HG02642 (cell line): ENCODE data around the gene BFSP2.

Experiments used
- ATAC-seq: cut with Tn5 transposase; IDR thresholded peaks from one replicate; pipeline ENCODE4 v1.9.1; 2021; ENCODE audit warnings: mild to moderate bottlenecking; ENCODE audit not compliant: unreplicated experiment, poor library complexity

BFSP2 gene, protein sequence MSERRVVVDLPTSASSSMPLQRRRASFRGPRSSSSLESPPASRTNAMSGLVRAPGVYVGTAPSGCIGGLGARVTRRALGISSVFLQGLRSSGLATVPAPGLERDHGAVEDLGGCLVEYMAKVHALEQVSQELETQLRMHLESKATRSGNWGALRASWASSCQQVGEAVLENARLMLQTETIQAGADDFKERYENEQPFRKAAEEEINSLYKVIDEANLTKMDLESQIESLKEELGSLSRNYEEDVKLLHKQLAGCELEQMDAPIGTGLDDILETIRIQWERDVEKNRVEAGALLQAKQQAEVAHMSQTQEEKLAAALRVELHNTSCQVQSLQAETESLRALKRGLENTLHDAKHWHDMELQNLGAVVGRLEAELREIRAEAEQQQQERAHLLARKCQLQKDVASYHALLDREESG

DNA sequence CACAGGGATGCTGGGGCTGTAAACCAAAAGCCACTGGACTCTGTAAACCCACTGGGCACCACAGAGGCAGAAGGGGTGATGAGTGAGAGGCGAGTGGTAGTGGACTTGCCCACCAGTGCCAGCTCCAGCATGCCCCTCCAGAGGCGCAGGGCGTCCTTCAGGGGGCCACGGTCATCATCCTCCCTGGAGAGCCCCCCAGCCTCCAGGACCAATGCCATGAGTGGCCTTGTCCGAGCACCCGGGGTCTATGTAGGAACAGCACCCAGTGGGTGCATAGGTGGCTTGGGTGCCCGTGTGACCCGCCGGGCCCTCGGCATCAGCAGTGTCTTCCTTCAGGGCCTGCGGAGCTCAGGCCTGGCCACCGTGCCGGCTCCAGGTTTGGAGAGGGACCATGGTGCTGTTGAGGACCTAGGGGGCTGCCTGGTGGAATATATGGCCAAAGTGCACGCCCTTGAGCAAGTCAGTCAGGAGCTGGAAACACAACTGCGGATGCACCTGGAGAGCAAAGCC, at the start of gene BFSP2:
TSS of gene BFSP2 (plus strand) at position 51 of the 510 bp plus-strand sequence. CDS start at position 79, 28 bp downstream.
- ATAC-seq, result no peak

DNA sequence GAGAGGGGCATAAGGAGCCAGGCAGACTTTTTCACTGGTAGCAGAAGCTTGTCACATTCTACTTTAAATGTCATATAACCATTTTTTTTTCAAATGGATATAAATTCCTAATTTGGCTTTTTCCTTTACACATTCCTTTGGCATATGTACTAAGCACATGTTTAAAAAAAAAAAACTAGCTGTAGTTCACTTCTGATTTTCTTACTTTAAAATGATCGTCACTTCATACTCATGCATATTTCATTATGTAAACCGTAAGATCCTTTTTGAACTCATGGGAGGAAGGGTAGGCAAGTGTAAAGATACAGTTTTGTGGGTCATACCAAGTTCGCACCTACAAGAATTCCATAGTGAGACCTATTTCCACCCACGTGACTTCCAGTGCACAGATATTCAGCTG, 45.1 kb upstream of the BFSP2 start:
- no peak for ATAC-seq

DNA sequence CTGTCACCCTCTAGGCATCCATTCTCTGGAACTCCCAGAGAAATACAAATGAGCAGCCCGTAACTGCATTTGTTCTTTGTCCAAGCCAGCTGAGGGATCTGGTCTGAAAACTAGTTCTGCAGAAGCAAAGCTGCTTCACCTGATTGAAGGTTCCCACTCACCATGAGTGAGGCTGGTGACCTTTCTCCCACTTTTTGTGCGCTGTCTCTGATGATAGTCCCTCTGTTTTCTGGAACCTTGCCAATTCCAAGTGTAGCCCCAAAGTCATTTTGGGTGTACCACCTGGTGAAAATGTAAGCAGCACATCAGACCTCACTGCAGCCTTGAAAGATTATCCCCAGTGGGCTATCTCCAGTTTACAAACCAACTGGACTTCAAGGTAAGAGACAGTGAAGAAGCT, 39.4 kb upstream of the BFSP2 start:
- ATAC-seq, result no peak

DNA sequence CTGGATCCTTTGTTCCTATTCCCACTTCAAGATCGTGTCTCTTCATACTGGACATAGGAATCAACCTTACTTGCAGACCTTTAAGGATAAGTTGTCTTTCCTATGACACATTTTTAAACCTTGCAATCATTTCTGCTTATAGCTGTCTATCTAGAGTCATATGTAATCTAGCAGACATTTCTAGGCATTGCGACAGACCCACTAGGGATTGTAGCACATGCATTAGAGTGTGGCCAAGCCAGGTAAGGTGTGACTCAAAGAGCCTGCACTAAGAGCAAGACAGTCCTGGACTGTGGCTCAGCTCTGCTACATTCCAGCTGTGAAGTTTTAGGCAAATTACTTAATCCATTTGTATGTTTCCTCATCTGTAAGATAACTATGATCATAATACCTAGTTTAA, 38.8 kb upstream of the BFSP2 start:
- no peak for ATAC-seq

DNA sequence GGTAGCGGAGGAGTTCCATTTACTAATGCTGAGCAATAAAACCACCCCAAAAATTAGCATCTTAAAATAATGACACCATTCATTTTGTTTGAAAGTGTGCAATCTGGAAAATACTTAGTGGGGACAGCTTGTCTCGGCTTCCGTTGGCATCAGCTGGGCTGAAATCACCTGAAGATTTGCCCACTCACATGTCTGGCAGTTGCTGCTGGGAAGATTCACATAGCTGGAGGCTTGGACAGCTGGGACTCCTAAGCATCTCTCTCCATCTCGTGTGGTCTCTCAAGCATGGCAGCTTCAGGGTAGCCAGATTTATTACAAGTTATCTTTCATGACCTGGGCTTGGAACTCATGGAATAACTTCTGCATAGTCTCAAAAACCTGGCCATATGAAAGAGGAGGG, 38.4 kb upstream of the BFSP2 start:
- ATAC-seq, result no peak

DNA sequence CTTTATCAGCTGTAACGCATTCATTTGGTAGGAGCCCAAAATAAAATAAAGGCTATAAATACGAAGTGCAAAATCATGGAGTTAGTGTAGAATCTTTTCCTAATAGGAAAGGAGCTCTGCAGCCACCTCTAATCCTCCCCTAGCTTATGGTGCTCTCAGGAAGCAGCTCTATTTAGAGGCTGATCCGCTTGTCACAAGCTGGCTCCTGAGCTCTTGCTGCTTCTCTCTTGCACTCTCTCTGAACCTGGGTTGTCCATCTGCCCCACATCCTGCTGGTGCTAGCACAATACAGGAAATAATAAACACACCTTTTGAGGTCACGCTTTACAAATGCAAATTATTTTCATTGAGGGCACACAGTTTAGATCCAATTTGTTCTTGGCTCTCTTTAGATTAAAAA, 37.3 kb upstream of the BFSP2 start:
- ATAC-seq, result no peak

DNA sequence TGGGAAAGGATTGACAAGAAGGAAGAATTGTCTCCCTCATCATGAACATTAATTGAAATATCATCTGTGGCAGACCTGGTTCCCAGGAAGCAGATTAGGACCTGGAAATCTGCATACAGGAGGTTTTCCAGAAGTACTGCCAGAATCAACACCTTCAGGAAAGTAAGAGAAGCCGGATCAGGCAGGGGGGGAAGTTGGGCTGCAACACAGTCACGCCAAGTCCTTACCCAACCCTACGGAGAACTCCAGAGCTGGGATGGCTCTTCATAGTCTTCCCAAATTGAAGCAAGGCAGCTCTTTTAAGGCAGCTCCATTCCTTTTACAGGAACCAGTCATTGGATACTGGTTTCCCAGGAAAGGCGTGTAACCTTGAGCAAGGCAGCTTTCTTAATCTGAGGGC, 35.2 kb upstream of the BFSP2 start:
- ATAC-seq, result no peak

DNA sequence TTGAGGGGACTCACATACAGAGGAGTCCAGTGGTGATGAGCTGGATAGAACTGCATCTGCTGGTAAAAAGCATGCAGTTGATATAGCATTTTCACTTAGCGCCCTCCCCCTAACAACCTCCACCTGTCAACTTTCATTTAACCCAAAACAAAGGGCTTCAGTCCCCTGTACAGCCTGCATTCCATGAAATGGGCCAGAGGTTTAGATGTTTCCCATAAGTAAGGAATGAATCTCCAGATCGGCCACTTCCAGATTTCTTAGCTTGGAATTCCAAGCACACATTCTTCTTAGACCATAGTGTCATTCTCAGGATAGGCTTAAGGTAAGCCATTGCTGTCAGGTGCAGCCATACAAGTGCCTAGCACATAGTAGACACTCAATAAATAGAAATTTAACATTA, 32.9 kb upstream of the BFSP2 start:
- ATAC-seq, result no peak

DNA sequence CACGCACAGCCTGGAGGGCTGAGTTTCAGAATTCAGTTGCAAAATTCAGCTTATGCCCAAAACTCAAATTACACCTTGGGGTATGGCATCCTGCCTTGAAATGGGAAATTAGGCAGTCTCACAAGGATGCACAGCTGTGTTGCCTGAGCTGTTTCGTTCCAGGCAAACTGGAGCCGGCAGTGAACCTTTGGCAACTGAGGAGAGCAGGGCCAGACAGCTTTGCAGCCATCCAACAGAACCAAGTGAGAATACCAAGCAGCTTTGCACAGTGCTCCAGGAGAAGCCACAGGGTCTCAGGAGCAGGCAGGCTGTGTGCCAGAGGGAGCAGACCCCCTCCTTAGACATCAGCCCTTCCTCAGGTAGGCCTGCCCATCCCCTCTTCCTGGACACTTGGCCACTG, 32.5 kb upstream of the BFSP2 start:
- ATAC-seq, result no peak

DNA sequence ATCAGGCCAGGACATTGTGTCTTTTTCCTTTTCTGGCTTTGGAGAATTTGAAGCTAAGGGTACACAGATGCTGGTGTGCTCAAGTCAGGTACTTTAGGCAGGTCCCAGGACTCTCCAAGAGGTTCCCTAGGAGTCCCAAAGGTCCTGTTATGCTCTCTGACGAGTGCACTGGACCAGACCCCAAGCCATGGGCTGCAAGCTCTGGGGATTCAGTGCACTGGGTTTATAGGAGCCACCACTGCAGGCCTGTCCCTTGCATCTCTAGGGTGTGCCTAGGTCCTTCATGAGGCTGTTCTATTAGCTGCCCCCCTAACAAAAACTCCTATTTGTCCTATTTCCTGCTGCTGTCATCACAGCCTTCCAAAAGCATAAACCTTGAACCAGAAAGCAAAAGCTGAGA, 31.9 kb upstream of the BFSP2 start:
- ATAC-seq, result no peak

DNA sequence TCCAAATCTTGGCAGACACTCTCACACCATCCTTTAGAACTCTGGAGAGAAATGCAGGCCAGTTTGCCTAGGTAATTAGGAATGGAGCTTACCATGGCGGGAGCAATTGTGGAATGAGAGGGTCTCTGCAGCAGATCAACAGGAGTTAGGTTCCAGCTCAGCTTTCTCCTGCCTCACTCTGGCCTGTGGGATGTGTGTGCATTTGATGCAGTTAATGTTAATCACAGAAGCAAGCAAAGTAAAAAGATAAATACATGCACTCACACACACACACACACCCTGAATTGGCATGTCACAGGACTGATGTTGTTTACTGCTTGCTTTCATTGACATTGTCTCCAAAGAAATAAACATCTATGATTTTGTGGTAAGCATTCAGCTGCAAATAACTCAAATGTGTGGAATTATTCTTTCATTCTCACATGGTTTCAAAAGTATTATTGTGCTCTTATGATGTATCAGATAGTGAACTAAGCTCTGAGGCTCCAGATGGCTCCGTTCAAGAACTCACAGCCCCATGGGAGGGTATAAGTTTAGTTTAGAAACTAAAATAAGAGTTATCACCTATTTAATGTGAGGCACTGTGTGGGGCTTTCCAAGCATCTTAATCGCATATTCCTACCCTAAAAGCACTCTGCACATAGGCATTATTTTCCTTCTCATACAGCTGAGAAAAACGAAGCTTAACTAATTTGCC, 31.3 kb upstream of the BFSP2 start:
- ATAC-seq, result no peak

DNA sequence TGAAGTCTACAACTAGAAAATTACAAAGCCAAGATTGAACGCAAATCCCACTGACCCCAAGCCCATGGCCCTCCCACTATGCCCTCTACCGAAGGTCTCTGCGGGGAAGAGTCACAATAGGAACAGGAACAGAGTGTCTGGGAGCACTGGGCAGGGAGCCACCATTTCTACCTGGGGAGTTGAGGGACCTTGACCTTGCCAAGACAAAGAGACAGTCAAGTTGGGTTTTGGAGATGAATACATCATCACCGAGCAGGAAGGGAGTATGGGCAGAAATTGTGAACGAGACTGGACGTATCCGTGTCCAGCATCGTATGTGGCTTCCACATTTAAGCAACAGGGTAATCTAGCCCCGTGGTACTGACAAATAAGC, 30.8 kb upstream of the BFSP2 start:
- no peak for ATAC-seq

DNA sequence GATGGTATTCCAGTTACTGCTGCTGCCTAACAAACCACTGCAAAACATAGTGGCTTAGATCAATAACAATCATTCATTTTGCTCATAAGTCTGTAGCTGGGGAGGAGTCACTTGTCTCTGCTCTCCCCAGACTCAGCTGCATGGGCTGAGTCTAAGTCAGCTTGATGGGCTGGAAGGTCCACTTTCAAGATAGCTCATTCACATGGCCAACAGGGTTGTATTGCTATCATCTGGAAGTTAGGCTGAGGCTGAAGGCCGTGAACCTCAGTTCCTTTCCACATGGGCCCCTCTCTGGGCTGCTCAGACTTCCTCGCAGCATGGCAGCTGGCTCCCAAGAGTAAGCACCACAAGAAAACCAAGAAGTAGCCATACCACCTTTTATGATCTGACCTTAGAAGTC, 28.7 kb upstream of the BFSP2 start:
- no peak for ATAC-seq

DNA sequence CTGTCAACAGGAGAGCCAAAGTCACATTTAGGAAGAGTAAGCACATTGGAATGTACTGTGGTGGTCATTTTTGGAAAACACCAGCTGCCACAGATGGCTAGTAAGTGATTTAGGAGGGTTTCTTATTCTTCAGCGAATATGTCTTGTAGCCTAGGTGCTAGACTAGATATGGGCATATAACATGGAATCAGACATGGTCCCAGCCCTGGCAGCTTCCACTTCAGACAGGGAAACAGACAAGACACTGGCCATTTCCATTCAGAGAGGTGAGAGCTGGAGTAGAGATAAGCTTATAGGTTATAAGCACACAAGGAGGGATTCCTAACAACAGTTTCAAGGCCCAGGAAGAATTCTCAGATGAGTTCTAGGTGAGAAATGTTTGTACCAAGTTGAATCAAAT, 28.2 kb upstream of the BFSP2 start:
- ATAC-seq, result no peak

DNA sequence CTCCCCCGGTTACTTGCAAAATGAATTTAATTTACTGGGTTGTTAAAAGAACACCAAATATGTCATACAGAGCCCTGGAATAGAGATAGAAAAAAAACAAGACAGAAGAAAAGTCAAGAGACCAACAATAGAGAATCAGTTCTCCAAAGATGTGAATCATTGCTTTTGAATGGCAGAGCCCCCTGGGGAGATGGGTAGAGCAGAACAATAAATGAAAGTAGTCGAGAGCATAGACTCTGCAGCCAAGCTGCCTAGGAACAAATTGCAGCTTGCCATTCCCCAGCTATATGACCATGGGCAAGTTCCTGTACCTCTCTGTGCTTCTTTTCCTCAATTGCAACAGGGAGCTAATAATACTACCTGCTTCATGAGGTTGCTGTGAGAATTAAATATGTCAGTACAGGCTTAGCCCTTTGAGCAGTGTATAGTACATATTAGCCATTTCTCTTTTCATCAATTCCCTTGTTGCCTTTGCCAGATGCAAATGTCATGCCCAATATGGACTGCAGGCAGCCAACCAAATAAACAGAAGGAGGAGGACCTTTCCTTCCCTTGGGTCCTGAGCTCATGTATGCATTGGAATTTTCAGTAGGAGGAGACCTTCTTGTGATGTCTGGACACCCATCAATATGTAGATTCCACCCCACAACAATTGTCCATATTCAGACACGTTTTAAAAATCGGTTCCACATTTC, 25.0 kb upstream of the BFSP2 start:
- ATAC-seq, result no peak

DNA sequence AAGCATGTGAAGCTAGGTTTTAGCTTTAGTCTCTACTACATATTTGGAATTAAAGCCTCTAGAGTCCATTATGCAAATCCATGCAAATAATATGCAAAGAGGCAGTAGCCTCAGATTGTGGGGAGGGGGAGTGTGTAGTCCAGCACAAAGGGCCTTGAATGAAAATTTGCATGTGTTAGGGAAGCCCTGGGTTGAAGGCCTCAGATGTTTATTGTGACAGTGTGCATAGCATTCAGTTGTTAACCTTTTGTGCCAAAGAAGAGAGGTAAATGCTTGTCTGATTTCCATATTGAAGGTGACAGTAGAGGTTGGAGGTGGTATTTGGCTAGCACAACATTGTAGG, 24.5 kb upstream of the BFSP2 start:
- ATAC-seq, result no peak

DNA sequence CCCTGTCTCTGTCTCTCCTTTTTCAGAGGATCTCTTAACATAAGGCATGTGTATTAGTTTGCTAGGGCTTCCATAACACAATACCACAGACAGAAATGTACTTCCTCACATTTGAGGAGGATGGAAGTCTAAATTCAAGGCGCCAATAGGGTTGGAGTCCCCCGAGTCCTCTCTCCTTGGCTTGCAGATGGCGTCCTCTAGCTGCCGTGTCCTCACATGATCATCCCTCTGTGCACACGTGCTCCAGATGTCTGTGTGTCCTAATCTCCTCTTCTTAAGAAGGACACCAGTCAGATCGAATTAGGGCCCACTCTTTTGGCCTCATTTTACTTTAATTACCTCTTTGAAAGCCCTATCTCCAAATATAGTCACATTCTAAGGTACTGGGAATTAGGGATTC, 23.0 kb upstream of the BFSP2 start:
- no peak for ATAC-seq

DNA sequence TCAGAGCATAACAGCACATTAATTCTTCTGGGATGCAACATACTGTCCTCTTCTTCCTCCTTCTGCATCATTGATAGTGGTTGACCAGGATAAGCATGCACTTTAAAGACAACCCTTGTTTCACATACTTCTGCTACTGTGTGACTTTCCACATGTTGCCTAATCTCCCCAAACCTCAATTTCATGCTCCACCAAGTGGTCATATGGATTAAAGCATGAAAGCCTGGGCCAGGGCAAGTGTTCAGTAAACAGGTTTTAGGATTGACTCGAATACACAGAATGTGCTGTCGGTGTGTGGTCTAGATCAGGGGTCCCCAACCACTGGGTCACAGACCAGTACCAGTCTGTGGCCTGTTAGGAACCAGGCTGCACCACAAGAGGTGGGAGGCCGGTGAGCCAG, 22.5 kb upstream of the BFSP2 start:
- no peak for ATAC-seq

DNA sequence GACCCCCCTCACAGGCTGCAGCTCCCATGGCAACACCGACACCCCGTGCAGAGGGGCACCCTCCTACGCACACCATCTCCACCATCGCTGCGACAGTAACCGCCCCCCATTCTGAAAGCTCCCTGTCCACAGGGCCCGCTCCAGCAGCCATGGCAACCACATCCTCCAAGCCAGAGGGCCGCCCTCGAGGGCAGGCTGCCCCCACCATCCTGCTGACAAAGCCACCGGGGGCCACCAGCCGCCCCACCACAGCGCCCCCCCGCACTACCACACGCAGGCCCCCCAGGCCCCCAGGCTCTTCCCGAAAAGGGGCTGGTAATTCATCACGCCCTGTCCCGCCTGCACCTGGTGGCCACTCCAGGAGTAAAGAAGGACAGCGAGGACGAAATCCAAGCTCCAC, 19.9 kb upstream of the BFSP2 start:
- no peak for ATAC-seq

DNA sequence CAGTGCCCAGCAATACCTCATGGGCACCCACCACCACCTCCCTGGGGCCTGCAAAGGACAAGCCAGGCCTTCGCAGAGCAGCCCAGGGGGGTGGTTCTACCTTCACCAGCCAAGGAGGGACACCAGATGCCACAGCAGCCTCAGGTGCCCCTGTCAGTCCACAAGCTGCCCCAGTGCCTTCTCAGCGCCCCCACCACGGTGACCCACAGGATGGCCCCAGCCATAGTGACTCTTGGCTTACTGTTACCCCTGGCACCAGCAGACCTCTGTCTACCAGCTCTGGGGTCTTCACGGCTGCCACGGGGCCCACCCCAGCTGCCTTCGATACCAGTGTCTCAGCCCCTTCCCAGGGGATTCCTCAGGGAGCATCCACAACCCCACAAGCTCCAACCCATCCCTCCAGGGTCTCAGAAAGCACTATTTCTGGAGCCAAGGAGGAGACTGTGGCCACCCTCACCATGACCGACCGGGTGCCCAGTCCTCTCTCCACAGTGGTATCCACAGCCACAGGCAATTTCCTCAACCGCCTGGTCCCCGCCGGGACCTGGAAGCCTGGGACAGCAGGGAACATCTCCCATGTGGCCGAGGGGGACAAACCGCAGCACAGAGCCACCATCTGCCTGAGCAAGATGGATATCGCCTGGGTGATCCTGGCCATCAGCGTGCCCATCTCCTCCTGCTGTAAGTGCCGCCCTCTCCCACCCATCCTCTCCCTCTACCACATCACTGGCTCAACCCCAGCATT, 19.2 kb upstream of the BFSP2 start:
- ATAC-seq, result no peak
